AG08396 (cell line): Measurements from ENCODE around the gene COL4A4.

Source experiments
- DNase-seq: peaks from one replicate; pipeline ENCODE4 v3.0.0; 2012; ENCODE audit warnings: low spot score, mixed read lengths

Gene COL4A4

DNA sequence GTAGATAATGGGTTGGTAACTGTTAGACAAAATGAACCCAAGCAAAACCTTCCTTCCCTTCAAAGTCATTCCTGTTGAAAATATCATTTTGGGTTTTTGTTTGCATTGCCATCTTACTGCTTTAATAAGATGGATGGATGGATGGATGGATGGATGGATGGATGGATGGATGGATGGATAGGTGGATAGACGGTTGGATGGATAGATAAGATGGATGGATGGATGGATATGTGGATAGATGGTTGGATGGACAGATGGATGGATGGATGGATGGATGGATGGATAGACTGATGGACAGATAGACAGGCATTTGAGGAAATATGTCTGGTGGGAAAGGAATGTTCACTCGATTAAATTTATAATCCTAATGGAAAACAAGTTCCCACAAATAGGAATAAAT is 133.2 kb downstream of the COL4A4 start:
- DNase-seq = no peak

- DNase-seq = no peak
These were observed 134.4 kb downstream of the COL4A4 start for GRCh38 chr2:227029426-227030105.

DNA sequence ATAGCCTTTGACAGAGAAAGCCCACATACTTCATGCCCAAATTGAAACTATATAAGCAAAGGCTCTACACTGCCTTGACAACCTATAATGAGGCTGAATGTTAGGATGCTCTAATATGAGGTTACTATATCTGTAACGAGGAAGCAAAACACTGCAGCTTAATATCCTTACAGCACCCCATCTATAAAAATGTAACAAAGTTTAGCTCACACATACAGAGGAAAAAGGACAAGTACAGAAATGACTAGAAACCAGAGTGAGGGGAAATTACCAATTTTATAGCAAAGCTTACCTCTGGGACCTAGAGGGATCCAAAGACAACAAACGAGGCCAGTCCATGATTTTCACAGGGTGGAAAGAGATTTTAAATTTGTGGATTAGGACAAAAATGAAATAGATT is 138.5 kb downstream of the COL4A4 start:
- DNase-seq = no peak

- no peak for DNase-seq
These were observed 141.4 kb downstream of the COL4A4 start for GRCh38 chr2:227022608-227023007.

DNA sequence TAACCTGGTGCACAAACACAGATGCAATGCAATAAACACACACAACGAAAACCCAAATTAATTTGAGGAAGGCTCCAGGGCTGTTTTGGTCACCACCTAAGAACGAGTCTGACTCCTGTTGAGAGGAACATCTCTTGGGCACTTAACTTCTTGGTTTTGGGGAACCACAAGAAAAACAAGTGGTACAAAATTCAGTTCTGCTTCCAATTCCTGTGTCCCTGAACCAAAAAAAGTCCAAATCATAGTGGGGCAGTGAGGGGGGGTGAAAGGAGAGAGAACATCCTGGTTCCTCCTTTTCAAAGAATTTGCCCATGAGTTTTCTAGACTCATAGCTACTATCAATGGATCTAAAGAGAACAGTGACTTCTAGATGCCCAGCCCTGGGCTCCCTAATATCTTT is 143.6 kb downstream of the COL4A4 start:
- DNase-seq = no peak

DNA sequence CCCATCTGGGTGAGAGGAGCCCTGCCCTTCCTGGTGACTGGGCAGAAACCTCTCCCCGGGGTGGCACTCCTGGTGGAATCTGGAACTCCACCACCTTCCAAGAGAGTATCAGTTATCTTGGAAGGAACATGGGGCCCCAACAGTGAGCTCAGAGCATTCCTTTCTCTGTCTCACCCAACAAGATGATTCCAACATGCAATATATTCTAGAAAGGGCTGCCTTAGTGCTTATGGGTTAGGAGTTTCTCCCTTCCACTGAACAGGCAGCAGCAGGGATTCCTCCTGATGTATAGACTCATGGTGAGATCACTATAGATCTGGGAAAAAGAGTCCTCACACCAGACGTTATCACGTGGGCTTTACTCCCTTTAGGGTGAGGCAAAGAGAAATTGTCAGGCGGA is 147.1 kb downstream of the COL4A4 start:
- no peak for DNase-seq

DNA sequence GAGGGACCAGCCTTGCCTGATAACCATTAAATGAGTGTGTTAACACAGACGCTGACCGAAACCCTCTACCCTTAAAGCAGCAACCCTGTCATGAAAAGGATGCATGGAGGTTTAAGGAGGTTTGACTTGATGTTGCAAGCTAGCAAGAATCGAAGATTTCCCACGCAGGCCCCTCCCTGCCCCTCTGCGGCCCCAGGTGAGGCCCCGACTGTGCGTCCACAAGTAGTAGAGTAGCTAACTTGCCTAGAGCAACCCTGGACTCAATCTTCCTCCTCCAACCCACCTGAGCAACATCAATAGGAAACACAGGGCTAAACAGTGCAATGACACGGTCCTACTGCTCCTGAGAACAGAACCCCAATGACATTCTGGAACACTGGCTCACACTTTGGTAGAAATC is 150.1 kb downstream of the COL4A4 start:
- DNase-seq = no peak

- no peak for DNase-seq
These were observed 150.7 kb downstream of the COL4A4 start for GRCh38 chr2:227013330-227013729.

- peak; percentile 20 for DNase-seq
These were observed 153.6 kb downstream of the COL4A4 start for GRCh38 chr2:227010433-227010832.

- no peak for DNase-seq
These were observed 156.1 kb downstream of the COL4A4 start for GRCh38 chr2:227007940-227008339.

DNA sequence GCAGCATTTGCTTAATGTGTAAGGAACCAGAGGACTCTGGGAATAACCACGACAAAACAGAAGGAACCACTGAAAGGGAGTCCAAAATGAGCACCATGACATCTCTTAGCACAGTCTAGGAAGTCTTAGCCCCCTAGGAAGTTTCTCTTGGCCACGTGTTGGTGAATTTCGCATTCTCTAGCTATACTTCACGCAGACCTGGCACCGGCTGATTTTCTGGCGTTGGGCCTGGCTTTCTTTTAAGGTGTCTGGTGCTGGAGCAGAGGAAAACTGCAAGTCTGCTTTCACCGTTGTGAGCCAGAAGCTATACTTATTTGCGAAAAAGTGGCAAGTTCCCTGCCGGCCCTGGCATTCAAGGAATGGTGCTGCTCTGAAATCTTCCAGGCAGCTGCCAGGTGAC is 156.9 kb downstream of the COL4A4 start:
- DNase-seq = no peak

DNA sequence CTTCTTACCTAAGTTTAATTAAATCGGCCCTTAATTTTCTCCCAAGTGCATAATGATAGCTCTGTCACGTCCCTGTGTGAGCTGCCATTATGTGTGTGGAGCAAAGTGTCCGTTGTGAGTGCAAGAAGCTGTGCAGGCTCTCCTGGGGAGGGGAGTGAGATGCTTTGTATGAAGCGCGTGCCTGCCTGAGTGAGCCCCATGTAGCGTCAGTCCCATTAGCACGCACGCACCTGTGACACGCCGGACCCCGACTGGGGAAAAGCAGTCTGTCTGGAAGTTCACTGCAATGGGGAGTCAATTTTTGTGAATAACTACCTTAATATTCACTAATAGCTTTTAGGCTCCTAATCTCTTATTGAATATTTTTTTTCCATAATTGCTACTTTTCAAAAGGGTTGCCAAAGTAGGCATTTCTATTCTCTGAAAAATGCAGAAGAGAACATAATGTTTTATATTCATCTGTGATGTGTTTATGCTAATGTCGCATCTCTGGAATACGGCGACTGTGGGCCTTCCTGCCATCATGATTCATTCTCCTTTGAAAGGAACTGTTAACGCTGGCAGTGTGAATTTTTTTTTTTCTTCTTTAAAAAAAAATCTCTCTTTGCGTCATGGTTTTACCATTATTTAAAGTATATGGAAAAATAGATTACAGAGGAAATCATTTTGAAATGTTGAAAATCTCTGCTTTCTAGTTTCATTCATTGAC is 157.7 kb downstream of the COL4A4 start:
- DNase-seq = no peak

GRCh38 chr2:227004482-227004881 is 159.5 kb downstream of the COL4A4 start:
- DNase-seq = no peak

DNA sequence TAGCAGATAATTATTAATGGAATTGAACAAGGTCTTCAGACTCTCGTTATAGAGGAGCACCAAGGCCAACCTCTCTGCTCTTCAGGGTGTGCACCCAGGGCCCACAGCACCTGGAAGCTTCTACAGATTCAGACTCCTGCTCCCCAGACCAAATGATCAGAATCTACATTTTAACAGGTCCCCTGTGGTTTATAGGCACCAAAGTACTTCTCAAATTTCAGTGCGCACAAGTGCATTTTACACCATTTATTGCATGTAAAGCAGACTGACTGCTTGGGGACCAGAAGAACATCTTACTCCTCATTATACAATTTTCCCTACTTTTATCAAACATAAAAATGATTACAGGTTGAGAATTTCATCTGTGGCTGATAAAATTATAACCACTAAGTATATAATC is 163.9 kb downstream of the COL4A4 start:
- no peak for DNase-seq

- DNase-seq = no peak
These were observed 164.3 kb downstream of the COL4A4 start for GRCh38 chr2:226999661-227000060.

- DNase-seq = peak; percentile 16
These were observed 168.4 kb downstream of the COL4A4 start for GRCh38 chr2:226995625-226996041.

GRCh38 chr2:226994775-226995174 is 169.2 kb downstream of the COL4A4 start:
- DNase-seq = no peak

DNA sequence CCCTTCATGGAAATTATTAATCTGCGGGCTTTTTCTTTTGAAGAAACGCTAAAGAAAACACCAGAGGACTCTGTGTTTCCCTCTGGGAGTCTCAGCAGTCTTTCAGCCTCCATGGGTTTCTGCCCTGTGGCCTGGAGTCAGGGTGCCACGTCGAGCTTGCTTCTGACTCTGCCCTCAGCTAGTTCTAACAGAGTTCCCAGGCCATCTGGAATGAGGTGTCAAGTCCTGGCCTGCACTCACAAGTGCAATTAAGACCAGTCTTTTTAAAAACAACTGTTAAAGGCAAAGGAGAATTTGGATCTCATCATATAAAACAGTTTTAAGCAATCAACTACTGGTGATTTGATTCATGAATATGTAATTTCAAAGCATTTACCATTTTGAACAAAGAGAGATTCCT is 170.8 kb downstream of the COL4A4 start:
- no peak for DNase-seq

DNA sequence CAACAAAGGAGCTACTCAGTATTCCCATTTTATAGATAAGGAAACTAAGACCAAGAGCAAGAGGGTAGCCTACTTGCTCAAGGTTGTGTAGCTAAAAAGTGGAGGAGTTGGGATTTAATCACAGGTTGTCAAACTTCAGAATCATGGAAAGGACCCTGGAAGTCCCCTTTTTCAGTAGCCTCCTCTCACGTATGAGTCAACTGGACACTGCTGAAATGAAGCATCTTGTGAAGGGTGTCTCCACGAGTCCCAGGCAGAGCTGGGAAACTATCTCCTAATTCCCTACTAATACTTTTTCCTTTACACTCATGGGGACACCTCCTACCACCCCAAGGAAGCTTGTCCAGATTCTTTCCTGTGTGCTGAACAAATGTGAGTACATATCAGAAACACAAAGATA is 172.3 kb downstream of the COL4A4 start:
- DNase-seq = no peak

- no peak for DNase-seq
These were observed 178.4 kb downstream of the COL4A4 start for GRCh38 chr2:226985583-226985946.

DNA sequence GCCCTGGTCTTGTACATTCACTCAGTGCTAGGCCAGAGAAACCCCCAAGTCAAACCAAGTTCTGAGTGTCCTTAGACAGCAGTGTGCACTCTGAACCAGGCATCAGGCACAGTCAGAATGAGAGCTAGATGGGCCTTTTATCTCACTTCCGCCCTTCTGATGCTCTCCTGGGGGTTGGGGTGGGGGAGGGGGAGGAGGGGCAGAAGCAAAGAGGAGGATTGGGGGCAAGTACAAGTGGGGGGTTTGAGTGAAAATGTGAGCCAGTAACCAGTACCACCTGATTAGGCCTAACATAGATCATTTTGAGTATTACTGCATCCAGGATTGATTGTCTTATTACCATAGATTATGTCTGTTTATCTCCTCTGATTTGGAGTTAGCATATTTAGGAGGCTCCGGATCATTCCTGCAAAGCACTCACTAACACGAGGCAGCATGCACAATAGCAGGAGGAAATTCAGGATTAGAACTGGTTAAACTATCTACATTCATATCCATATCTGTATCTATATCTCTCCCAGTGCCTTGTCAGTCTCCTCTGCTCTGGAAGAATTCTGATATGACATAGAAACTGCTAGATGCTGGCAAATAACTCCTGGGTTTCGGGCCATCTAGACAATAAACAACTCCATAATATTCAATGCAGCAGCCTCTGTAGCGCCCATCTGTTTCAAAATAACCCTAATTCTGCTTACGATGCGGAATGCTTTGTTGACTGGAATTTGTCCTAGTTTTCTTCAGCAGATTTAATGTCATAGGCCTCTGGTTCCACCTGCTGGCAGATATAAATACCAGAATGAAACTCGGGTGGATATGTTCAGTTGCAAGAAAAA is 179.0 kb downstream of the COL4A4 start:
- DNase-seq = peak; percentile 62

DNA sequence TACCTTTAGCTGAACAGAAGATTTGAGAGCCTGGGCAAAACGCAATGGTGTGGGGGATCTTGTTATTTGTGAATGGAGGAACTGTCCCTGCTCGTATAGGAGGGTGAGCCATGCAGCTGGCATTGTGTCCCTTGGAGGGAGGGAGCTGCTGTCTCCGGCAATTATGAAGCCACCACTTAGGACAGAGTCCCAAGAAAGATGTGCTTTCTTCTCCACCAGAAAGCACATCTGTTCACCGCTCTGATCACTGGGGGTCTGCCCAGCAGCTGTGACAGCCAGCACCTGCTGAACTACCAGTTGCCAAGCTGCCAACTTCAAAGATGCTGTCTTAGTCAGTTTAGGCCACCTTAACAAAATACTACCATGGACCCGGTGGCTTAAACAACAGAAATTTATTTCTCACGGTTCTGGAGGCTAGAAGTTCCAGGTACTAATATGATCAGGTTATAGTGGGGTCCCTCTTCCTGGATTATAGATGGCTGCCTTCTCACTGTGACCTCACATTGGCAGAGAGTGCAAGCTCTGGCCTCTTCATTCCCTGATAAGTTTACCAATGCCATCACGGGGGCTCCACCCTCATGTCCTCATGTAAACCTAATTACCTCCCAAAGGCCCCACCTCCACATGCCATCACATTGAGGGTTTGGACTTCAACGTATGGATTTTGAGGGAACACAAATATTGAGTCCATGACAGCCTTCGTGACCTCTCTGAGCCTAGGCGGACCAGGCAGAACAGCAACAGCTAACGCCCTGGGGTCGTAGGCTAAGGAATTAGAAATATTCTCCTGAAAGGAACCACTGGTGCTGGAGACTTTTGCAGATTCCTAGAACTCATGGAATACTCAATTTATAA is 179.9 kb downstream of the COL4A4 start:
- no peak for DNase-seq
